GM12801 (cell line): ENCODE measurements around the gene PPP2R5C.

Source experiments
- CTCF ChIP-seq: IDR thresholded peaks from one replicate; pipeline ENCODE4 v1.5.1; 2011; ENCODE audit warnings: control low read depth; ENCODE audit not compliant: insufficient read length; ENCODE audit errors: extremely low read depth

The PPP2R5C gene

GRCh38 chr14:101809671-101810514 lies 48.4 kb downstream of the PPP2R5C start:
- no peak for TF ChIP-seq CTCF

- TF ChIP-seq CTCF = no peak
Measured at GRCh38 chr14:101810897-101811621, 49.5 kb downstream of the PPP2R5C start.

GRCh38 chr14:101812071-101812470 lies 50.6 kb downstream of the PPP2R5C start:
- TF ChIP-seq CTCF = no peak

GRCh38 chr14:101813171-101813759 lies 51.8 kb downstream of the PPP2R5C start:
- no peak for TF ChIP-seq CTCF

- no peak for TF ChIP-seq CTCF
Measured at GRCh38 chr14:101813833-101814232, 52.3 kb downstream of the PPP2R5C start.

GRCh38 chr14:101814934-101815333 lies 53.4 kb downstream of the PPP2R5C start:
- TF ChIP-seq CTCF = no peak

- TF ChIP-seq CTCF = no peak
Measured at GRCh38 chr14:101815994-101816393, 54.5 kb downstream of the PPP2R5C start.
